GM12878 (cell line): ENCODE data around the gene EEF1G.

ENCODE experiments used
- BHLHE40 ChIP-seq, 2 experiments: fragments of 450-650 bp in 1 of 2; IDR thresholded peaks; 2 replicates each; pipeline ENCODE4 v1.6.1; 2011 to 2017; ENCODE audit warnings: low read depth in 2 of 2, borderline replicate concordance in 1 of 2, improper control_type of control experiment in 1 of 2, low read length in 1 of 2, mild to moderate bottlenecking in 1 of 2
- BMI1 ChIP-seq: fragments of 450-650 bp; IDR thresholded peaks from 2 replicates; pipeline ENCODE4 v1.6.1; 2016; ENCODE audit warnings: mild to moderate bottlenecking, moderate library complexity, borderline replicate concordance
- CTCF ChIP-seq, 3 experiments: IDR thresholded peaks in 2 of 3; conservative IDR thresholded peaks in 1 of 3; 2 replicates each; pipeline ENCODE4 v1.5.1; 2011; ENCODE audit warnings: low read depth in 3 of 3, low read length in 3 of 3, mild to moderate bottlenecking in 3 of 3, control low read depth in 2 of 3, moderate library complexity in 2 of 3, inconsistent platforms in 1 of 3, mixed read lengths in 1 of 3; ENCODE audit not compliant: control insufficient read depth in 2 of 3, insufficient read depth in 1 of 3; ENCODE audit errors: extremely low read depth in 1 of 3
- HDGF ChIP-seq: fragments of 450-650 bp; IDR thresholded peaks from 2 replicates; pipeline ENCODE4 v1.6.1; 2016; ENCODE audit warnings: antibody characterized with exemption
- MTA3 ChIP-seq: IDR thresholded peaks from 2 replicates; pipeline ENCODE4 v1.6.1; 2012; ENCODE audit warnings: low read length, inconsistent platforms, borderline replicate concordance
- NR2F1 ChIP-seq: fragments of 450-650 bp; conservative IDR thresholded peaks from 2 replicates; pipeline ENCODE4 v1.6.1; 2017; ENCODE audit warnings: mild to moderate bottlenecking
- POLR2AphosphoS5 ChIP-seq: IDR thresholded peaks from 2 replicates; pipeline ENCODE4 v1.6.1; 2011; ENCODE audit warnings: mild to moderate bottlenecking, low read length, inconsistent platforms
- RUNX3 ChIP-seq: IDR thresholded peaks from 2 replicates; pipeline ENCODE4 v1.6.1; 2012; ENCODE audit warnings: low read length, inconsistent platforms

GRCh38 chr11:62545437-62546243 is 28.1 kb downstream of the EEF1G start:
- no peak for TF ChIP-seq HDGF
- no peak; the same call in 1 of the 2 replicates for TF ChIP-seq NR2F1
- peak in 1 of 3 experiments; percentile 2; a peak in 1 of 6 replicates for TF ChIP-seq CTCF (IDR thresholded peaks at IDR 0.05 in 2 of 3, conservative IDR thresholded peaks at IDR 0.05 in 1 of 3; ENCODE audit: control insufficient read depth in 2 of 3, extremely low read depth in 1 of 3, insufficient read depth in 1 of 3, low read depth in 3 of 3, low read length in 3 of 3)
- no peak for TF ChIP-seq POLR2AphosphoS5
- TF ChIP-seq BHLHE40 (IDR thresholded peaks at IDR 0.05; ENCODE audit: borderline replicate concordance in 1 of 2, low read depth in 2 of 2, low read length in 1 of 2), result 0 out of 4 replicates have a peak, but pooled peaks of 1 of the 2 experiments have one; percentile 1
- TF ChIP-seq MTA3, result no peak
- TF ChIP-seq BMI1, result no peak
- no peak for TF ChIP-seq RUNX3
